Right lobe of liver (tissue), 6 donors: ENCODE data around the gene C1GALT1. TPM values are rescaled to one million over a fixed set of nuclear protein-coding genes. Genes with fewer than 3 reads are reported as not detected.
A peak's percentile ranks its signal among the peaks of the same experiment; 100 is the strongest.

Experiments used
- ATAC-seq, 4 donors: fragments of 200-7000 bp; cut with Tn5 transposase; one replicate each; pipeline ENCODE4 v1.9.1; 2020; ENCODE audit warnings: mild to moderate bottlenecking in 4 of 4, moderate library complexity in 4 of 4
- DNase-seq, 3 donors: peaks; one replicate each; pipeline ENCODE4 v3.0.0-alpha.2; 2020
- H3K27ac ChIP-seq, 3 donors: fragments of 200-600 bp; one replicate each; pipeline ENCODE4 v1.8.0; 2022
- H3K27me3 ChIP-seq, 2 donors: fragments of 200-600 bp; one replicate each; pipeline ENCODE4 v1.8.0; 2022
- H3K36me3 ChIP-seq, 4 donors: fragments of 200-600 bp; sonication (generic) in 1 of 4; one replicate each; pipeline versions ENCODE4 v1.5.1 to v1.8.0; 2017 to 2022; ENCODE audit warnings: control low read depth in 1 of 4
- H3K4me1 ChIP-seq, 4 donors: fragments of 200-600 bp; sonication (generic) in 1 of 4; one replicate each; pipeline versions ENCODE4 v1.5.1 to v1.8.0; 2017 to 2022; ENCODE audit warnings: control low read depth in 1 of 4
- H3K4me3 ChIP-seq, 3 donors: fragments of 200-600 bp; one replicate each; pipeline ENCODE4 v1.8.0; 2022
- H3K9me3 ChIP-seq, 4 donors: fragments of 200-600 bp; sonication (generic) in 1 of 4; one replicate each; pipeline versions ENCODE4 v1.5.1 to v1.8.0; 2017 to 2022; ENCODE audit warnings: control low read depth in 1 of 4
- POLR2A ChIP-seq: fragments of 450-650 bp; IDR thresholded peaks from one replicate; pipeline ENCODE4 v1.6.1; 2017; ENCODE audit warnings: antibody characterized with exemption, mild to moderate bottlenecking
- WGBS: methylation state at CpG from one replicate; pipeline ENCODE4 v1.1.6; 2018; ENCODE audit warnings: low coverage, low lambda C conversion rate; ENCODE audit not compliant: insufficient coverage; ENCODE audit errors: missing lambda C conversion rate; 5-methylcytosine and 5-hydroxymethylcytosine counted together
- intact Hi-C, 2 donors: fragments of 100-400 bp; cut with DNase I; formaldehyde crosslinking; loops; one replicate each; pipeline versions ENCODE4 v1.11.2 to v1.14.1; 2022
- total RNA-seq, 6 experiments: library from RNA; depleted of rRNA in 2 of 6; stranded (reverse); fragments of >200 nt in 2 of 6; fragmentation: NEBNext Ultra II Directional in 3 of 6; extraction: Animal tissue kit (Norgen Biotek cat#: 25700) in 3 of 6; gene quantifications; one replicate each; pipeline versions ENCODE4 v1.1.0 to v1.2.4, GENCODE V29; 2016 to 2023
- TF ChIP-seq, protein P1 (sequence below), 4 donors: fragments of 200-600 bp in 3 of 4; fragments of 450-650 bp in 1 of 4; IDR thresholded peaks; one replicate each; pipeline versions ENCODE4 v1.5.1 to v1.8.0; 2016 to 2022; ENCODE audit warnings: antibody characterized with exemption in 4 of 4, mild to moderate bottlenecking in 2 of 4
- donor health status: DM: no; HTN: yes; CAD: no.
- donor health status: DM: no; HTN: no; CAD: no.
- donor health status: DM: no; HTN: no; CAD: no.
- donor health status: DM: no; HTN: yes; CAD: no.
- donor health status: DM: no; HTN: yes; CAD: no.

The C1GALT1 gene
- total RNA-seq, 6 experiments from 2014 or later: 10.1 to 16.6 (median 13.1) TPM

DNA sequence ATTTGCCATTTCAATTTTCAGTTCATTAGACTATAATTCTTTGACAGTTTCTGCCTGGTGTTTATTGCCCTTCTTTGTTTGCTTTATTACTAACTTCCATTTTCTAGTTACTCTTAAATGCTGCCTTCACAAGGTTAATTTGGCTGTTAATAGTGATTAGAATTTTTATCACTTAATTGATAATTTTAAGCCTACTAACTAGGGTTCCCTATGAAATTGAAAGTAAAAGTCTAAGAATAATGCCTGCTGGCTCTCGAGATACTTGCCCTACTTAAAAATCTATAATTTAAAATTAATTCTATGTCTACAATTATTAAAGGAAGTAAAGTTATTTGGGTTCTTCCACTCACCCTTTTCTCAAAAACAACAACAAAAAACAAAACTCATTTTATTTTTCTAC lies 65.3 kb downstream of the C1GALT1 start:
- intact Hi-C loops: no loop called here
- ATAC-seq (peak in 3 of 4 donors; percentile 19 to 28 (median 27)), DNase-seq (no peak)
- Histone ChIP-seq H3K36me3 (peaks cover 0 to 3% (median 0%) of the 10 kb centered on the region in 4 donors), H3K9me3 (no peaks in the 10 kb centered on the region), H3K27me3 (no peaks in the 10 kb centered on the region), H3K4me3 (peak overlapping the region; percentile 1 to 24 (median 21)), H3K27ac (peak overlapping the region in 2 of 3 donors; percentile 9 to 32), H3K4me1 (peaks cover 0 to 15% (median 4%) of the 10 kb centered on the region in 4 donors)
- WGBS: 6% methylated on average over 1 of the region's 1 CpG
- TF ChIP-seq, protein P1, sequence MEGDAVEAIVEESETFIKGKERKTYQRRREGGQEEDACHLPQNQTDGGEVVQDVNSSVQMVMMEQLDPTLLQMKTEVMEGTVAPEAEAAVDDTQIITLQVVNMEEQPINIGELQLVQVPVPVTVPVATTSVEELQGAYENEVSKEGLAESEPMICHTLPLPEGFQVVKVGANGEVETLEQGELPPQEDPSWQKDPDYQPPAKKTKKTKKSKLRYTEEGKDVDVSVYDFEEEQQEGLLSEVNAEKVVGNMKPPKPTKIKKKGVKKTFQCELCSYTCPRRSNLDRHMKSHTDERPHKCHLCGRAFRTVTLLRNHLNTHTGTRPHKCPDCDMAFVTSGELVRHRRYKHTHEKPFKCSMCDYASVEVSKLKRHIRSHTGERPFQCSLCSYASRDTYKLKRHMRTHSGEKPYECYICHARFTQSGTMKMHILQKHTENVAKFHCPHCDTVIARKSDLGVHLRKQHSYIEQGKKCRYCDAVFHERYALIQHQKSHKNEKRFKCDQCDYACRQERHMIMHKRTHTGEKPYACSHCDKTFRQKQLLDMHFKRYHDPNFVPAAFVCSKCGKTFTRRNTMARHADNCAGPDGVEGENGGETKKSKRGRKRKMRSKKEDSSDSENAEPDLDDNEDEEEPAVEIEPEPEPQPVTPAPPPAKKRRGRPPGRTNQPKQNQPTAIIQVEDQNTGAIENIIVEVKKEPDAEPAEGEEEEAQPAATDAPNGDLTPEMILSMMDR (IDR thresholded peaks at IDR 0.05): no peak
- TF ChIP-seq POLR2A: no peak

DNA sequence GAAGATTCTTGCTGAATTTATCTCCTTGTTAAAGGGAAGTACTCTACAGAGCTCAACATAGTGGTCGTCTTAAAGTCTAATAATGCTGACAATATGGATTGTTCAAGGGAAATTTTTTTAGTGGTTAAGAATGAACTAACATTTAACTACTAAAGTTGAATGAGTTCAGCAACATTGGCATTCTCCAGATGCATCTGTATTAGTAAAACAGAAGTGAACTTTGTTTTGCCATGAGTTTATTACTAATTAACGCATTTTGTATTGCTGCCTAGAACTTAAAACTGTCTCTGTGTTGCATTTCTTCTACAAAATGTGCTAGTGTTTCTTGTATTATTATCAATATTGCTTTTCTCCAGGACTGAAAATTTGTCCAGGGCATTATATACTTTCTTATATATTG lies 67.5 kb downstream of the C1GALT1 start:
- Histone ChIP-seq H3K27me3 (no peaks in the 10 kb centered on the region), H3K27ac (peak overlapping the region in 1 of 3 donors; percentile 36), H3K9me3 (no peaks in the 10 kb centered on the region), H3K4me3 (no peak overlapping the region), H3K36me3 (no peaks in the 10 kb centered on the region), H3K4me1 (peaks cover 0 to 19% (median 9%) of the 10 kb centered on the region in 4 donors)
- intact Hi-C loops: no loop called here
- DNase-seq (no peak), ATAC-seq (peak; percentile 62 to 72 (median 68))
- TF ChIP-seq, protein P1 (IDR thresholded peaks at IDR 0.05): no peak
- TF ChIP-seq POLR2A: no peak
- 36% methylated on average over 2 of the region's 2 CpGs for WGBS

DNA sequence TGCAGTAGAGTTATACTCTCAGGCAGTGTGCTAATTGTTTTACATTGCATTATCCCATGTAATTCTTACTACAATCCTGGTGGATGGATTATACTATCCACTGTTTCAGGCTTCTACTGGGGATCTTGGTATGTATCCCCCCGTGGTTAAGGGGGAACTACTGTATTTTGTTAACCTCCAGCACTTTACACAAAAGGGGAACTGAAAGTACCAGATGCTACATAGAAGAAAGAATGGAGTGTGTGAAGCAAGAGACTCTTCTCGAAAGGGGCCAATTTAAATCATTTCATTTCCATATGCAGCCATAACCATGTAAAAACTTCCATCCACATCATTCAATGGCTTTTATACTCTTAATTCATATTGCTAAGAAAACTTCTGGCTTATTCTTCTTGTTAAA lies 69.4 kb downstream of the C1GALT1 start:
- peak in 2 of 4 donors; percentile 30 to 48 for ATAC-seq
- Histone ChIP-seq H3K36me3 (no peaks in the 10 kb centered on the region), H3K9me3 (no peaks in the 10 kb centered on the region), H3K27ac (no peak overlapping the region), H3K4me1 (peaks cover 0 to 21% (median 12%) of the 10 kb centered on the region in 4 donors), H3K4me3 (no peak overlapping the region), H3K27me3 (no peaks in the 10 kb centered on the region)
- no peak for DNase-seq
- TF ChIP-seq, protein P1 (IDR thresholded peaks at IDR 0.05): no peak
- no peak for TF ChIP-seq POLR2A
- intact Hi-C loops: no loop called here
- WGBS: 73% methylated on average over 2 of the region's 2 CpGs

DNA sequence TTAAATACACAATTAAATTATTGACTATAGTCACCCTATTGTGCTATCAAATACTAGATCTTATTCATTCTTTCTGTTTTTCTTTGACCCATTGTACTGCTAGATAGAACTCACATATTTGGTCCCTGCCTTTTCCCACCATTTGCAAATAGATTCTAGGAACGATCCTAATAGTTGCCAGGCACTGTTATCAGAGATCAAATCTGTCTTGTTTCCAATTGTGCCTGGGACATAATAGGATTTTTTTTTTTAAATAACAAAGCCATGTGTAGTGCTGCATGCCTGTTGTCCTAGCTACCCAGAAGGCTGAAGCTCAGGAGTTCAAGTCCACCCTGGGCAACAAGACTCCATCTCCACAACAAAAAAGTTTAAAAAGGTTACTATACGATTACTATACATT lies 72.0 kb downstream of the C1GALT1 start:
- ATAC-seq (no peak), DNase-seq (no peak)
- H3K27ac ChIP-seq: no peak overlapping the region
- H3K4me1 ChIP-seq: peaks cover 0 to 13% (median 7%) of the 10 kb centered on the region in 4 donors
- no peak overlapping the region for H3K4me3 ChIP-seq
- no peak for TF ChIP-seq POLR2A
- TF ChIP-seq, protein P1 (IDR thresholded peaks at IDR 0.05): no peak
- 93% methylated on average over 2 of the region's 2 CpGs for WGBS
- no peaks in the 10 kb centered on the region for H3K9me3 ChIP-seq
- H3K27me3 ChIP-seq: no peaks in the 10 kb centered on the region
- intact Hi-C loops: no loop called here
- H3K36me3 ChIP-seq: no peaks in the 10 kb centered on the region

DNA sequence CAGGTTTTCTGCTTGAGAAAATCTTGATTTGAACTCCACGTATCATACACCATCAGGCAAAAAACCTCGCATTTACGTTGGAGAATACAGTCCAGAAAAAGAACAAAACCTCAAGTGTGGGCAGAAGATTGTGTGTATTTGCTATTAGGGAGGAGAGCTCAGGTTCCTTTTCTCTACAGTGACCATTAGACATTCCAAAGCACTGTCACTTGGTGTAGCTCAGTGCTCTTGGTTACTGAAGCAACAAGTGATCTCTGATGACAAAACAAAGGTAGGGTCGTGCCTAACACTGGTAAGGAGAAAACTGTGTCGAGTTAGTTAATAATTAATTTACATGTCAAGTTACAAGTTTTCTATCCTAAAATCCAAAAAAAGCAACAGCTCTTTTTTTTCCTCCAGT lies 72.6 kb downstream of the C1GALT1 start:
- 62% methylated on average over 5 of the region's 5 CpGs for WGBS
- Histone ChIP-seq H3K36me3 (no peaks in the 10 kb centered on the region), H3K27me3 (no peaks in the 10 kb centered on the region), H3K9me3 (no peaks in the 10 kb centered on the region), H3K4me3 (no peak overlapping the region), H3K4me1 (peaks cover 0 to 13% (median 5%) of the 10 kb centered on the region in 4 donors), H3K27ac (no peak overlapping the region)
- intact Hi-C loops: no loop called here
- TF ChIP-seq, protein P1 (IDR thresholded peaks at IDR 0.05): no peak
- TF ChIP-seq POLR2A: no peak
- DNase-seq: no peak
- peak; percentile 66 to 85 (median 84) for ATAC-seq
